ENCODE results near the gene CTDSP1. TPM values are rescaled to one million over a fixed set of nuclear protein-coding genes. Genes with fewer than 3 reads are reported as not detected.

CTDSP1 gene
- total RNA-seq, 1 donor from 2014 or later: 100 TPM

- no peak for DNase-seq (ENCODE audit: low spot score)
- intact Hi-C loops (cut with DNase I): no loop called here
Observed at GRCh38 chr2:218436992-218437391, 37.3 kb downstream of the CTDSP1 start.

DNA sequence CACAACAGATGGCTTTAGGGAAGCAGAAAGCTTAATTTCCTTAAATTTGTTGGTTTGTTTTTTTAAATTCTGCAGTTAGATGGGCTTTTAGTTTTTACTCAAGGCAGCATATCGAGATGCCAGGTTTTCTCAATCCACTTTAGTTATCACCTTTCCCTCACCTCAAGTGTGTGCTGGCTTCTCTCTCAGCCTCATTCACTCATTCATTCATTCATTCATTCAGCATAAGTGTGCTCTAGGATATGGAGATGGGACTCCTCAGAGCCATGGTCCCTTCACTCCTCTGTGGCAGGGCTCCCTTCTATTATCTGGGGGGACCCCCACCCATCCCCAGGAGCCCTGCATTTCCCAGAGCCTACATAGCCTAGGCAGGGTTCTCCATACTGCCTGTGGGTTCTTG, 38.3 kb downstream of the CTDSP1 start:
- no peak for DNase-seq (ENCODE audit: low spot score)
- intact Hi-C loops (cut with DNase I): no loop called here

- intact Hi-C loops (cut with DNase I): no loop called here
- DNase-seq (ENCODE audit: low spot score): no peak
Observed at GRCh38 chr2:218438596-218438995, 38.9 kb downstream of the CTDSP1 start.

DNA sequence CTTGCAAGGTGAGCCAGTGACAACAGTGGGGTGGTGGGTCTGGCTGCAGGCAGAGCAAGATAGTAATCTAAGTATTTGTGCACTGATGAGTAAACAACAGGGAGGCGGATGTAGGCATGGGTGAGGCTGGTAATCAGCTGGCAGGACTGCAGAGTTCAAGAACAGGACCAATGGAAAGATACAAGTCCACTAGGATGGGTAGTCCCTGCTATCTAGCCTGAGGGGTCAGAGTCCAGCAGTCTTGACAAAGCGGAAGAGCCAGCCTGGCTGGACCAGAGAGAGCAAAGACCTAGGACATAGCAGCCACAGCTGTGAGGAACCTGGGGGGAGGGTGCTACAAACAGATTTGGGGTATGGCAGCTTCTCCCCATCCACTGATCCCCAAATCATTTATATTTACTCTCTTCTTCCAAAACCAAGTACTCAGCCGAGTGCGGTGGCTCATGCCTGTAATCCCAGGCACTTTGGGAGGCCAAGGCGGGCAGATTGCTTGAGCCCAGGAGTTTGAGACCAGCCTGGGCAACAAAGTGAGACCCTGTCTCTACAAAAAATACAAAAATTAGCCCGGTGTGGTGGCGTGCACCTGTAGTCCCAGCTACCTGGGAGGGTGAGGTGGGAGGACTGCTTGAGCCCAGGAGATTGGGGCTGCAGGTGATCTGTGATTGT, 45.2 kb downstream of the CTDSP1 start:
- no peak for DNase-seq (ENCODE audit: low spot score)
- intact Hi-C loops (cut with DNase I): no loop called here

DNA sequence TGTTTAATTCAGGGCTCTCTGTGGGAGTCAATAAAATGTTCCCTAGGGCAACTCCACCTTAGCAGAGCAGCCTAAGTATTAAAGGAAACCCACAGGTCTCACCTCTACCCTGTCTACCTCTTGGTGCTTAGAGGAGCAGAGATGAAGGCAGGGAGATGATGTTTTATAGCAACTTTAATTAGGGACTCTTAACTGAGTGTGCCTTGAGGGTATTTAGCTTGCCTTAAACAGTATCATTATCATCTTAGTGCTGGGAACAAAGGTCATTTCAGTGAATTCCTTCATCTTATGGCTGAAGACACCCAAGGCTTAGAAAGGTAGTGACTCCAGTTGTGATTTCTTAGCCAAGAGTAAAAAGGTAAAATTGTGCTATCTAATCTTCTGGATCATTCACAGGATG, 45.9 kb downstream of the CTDSP1 start:
- no peak for DNase-seq (ENCODE audit: low spot score)
- intact Hi-C loops (cut with DNase I): no loop called here

GRCh38 chr2:218446547-218446946, 46.9 kb downstream of the CTDSP1 start:
- intact Hi-C loops (cut with DNase I): no loop called here

GRCh38 chr2:218447072-218447471, 47.4 kb downstream of the CTDSP1 start:
- DNase-seq (ENCODE audit: low spot score): no peak
- intact Hi-C loops (cut with DNase I): no loop called here

More at GRCh38 chr2:218446547-218446946, 46.9 kb downstream of the CTDSP1 start:
- DNase-seq (ENCODE audit: low spot score): no peak

GRCh38 chr2:218448934-218449333, 49.3 kb downstream of the CTDSP1 start:
- intact Hi-C loops (cut with DNase I): no loop called here
- no peak for DNase-seq (ENCODE audit: low spot score)

DNA sequence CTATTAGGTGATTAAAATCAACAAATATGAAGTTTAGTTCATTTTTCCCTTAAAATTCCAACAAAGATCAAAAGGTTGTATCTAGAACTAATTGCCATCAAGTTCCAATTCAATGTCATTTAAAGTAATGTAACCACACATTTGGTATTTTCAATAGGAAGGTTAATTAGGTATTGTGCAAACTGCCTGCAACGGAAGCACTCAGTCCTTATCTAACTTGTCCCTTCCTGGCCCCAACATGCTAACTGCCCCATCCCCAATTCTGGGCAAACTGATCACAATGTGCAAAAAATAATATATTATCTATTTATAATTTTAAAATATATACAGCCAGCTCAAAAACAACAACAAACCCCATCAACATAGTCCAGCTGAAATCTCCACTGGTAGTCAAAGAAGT, 52.4 kb downstream of the CTDSP1 start:
- intact Hi-C loops (cut with DNase I): no loop called here

More for the DNA sequence above, 52.4 kb downstream of the CTDSP1 start:
- no peak for DNase-seq (ENCODE audit: low spot score)

Small RNA genes within 50 kb of the gene (microRNA-seq; reads per million reads assigned to microRNA genes)
- gene MIR26B: 60,801 reads per million, percentile 99 among the genes with 10 or more reads in this experiment

Other genes with a start within 250 kb of the CTDSP1 start
- gene CXCR1, start 232.9 kb upstream of the CTDSP1 start, total RNA-seq: 1.9 TPM
- gene ARPC2, start 182.7 kb upstream of the CTDSP1 start, total RNA-seq: 172 TPM
- gene GPBAR1, start 138.9 kb upstream of the CTDSP1 start, total RNA-seq: 1.2 TPM
- 56.3 TPM for gene AAMP, start 129.7 kb upstream of the CTDSP1 start, total RNA-seq
- 72.6 TPM for gene PNKD, start 129.3 kb upstream of the CTDSP1 start, total RNA-seq
- 143 TPM for gene TMBIM1, start 107.4 kb upstream of the CTDSP1 start, total RNA-seq
- not detected for gene CATIP, start 43.0 kb upstream of the CTDSP1 start, total RNA-seq
- gene SLC11A1, start 17.6 kb upstream of the CTDSP1 start, total RNA-seq: 6.4 TPM
- not detected for gene VIL1, start 19.3 kb downstream of the CTDSP1 start, total RNA-seq
- 7.1 TPM for gene USP37, start 168.5 kb downstream of the CTDSP1 start, total RNA-seq
- 20.9 TPM for gene CNOT9, start 169.0 kb downstream of the CTDSP1 start, total RNA-seq
- 0.67 TPM for gene PLCD4, start 208.0 kb downstream of the CTDSP1 start, total RNA-seq

Data from cardiac septum (tissue), 1 donor.